ENCODE data around the gene UTS2.

UTS2 gene

GRCh38 chr1:7852804-7853683 lies at the start of gene UTS2:
UTS2 (minus strand) TSS chr1:7853065; CDS start chr1:7853003, 62 bp downstream.
- Mint-ChIP-seq H3K4me1 (no peaks in the 10 kb centered on the region), H3K4me3 (no peak within 1 kb of the TSS), H3K27me3 (peaks cover 11% of the 10 kb centered on the region), H3K9me3 (no peaks in the 10 kb centered on the region), H3K27ac (no peak within 1 kb of the TSS)
- DNase-seq (no peak), ATAC-seq (no peak)

DNA sequence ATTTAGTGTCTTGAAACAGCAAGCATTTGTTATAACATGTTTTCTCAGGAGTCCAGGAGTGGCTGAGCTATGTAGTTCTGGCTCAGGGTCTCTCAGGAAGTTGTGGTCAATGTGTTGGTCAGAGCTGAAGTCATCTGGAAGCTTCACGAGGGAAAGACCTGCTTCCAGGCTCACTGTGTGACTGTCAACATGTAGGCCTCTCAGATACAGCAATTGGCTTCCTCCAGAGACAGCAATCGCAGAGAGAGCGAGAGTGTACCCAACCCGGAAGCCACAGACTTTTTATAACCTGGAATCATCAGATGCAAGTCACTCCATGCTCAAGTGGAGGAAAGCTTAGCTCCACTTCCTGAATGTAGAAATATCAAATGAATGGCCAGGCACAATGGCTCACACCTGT lies 46.9 kb upstream of the UTS2 start:
- DNase-seq, result no peak
- Mint-ChIP-seq H3K27ac (peak overlapping the region; percentile 65 to 66), H3K4me1 (peaks cover 19% of the 10 kb centered on the region), H3K4me3 (no peak overlapping the region), H3K9me3 (no peaks in the 10 kb centered on the region), H3K27me3 (no peaks in the 10 kb centered on the region)
- ATAC-seq, result no peak

DNA sequence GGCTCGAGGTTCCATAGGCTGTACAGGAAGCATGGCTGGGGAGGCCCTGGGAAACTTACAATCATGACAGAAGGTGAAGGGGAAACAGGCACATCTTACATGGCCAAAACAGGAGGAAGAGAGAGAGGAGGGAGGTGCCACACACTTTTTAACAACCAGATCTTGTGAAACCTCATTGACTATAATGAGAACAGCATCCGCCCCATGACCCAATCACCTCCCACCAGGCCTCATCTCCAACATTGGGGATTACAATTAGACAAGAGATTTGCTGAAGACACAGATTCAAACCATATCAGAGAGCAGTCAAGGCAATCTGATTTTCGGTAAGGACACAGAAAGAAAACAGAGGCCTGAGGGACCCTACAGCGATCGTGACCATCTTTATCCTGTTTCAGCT lies 46.1 kb upstream of the UTS2 start:
- Mint-ChIP-seq H3K9me3 (no peaks in the 10 kb centered on the region), H3K27me3 (no peaks in the 10 kb centered on the region), H3K4me1 (peaks cover 19% of the 10 kb centered on the region), H3K4me3 (no peak overlapping the region), H3K27ac (no peak overlapping the region)
- DNase-seq (no peak), ATAC-seq (no peak)

DNA sequence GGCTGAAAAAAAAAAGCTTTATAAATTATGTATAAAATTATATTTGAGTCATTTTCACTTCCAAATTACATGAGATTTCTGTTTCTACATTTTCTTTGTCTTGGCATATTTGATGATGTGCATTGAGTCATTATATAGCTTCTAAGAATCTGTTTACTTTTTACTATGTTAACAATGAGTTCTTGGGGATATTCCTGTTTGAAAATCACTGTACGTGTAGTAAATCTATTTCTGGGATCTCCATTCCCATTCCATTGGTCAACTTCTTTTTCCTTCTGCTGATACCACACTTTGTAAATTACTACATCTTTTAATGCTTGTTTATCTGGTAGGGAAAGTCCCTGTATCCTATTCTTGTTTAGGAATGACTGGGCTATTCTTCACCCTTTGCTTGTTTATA lies 44.1 kb upstream of the UTS2 start:
- Mint-ChIP-seq H3K27me3 (no peaks in the 10 kb centered on the region), H3K27ac (no peak overlapping the region), H3K4me3 (no peak overlapping the region), H3K9me3 (no peaks in the 10 kb centered on the region), H3K4me1 (peaks cover 11% of the 10 kb centered on the region)
- DNase-seq (no peak), ATAC-seq (no peak)

GRCh38 chr1:7893529-7894180 lies 40.8 kb upstream of the UTS2 start:
- Mint-ChIP-seq H3K27ac (no peak overlapping the region), H3K4me3 (no peak overlapping the region), H3K4me1 (no peaks in the 10 kb centered on the region), H3K9me3 (no peaks in the 10 kb centered on the region), H3K27me3 (peaks cover 3% of the 10 kb centered on the region)
- ATAC-seq (no peak), DNase-seq (no peak)

- Mint-ChIP-seq H3K9me3 (no peaks in the 10 kb centered on the region), H3K27ac (no peak overlapping the region), H3K27me3 (peaks cover 17% of the 10 kb centered on the region), H3K4me1 (no peaks in the 10 kb centered on the region), H3K4me3 (no peak overlapping the region)
- DNase-seq, result no peak
- no peak for ATAC-seq
Measured at GRCh38 chr1:7891804-7892203, 38.9 kb upstream of the UTS2 start.

DNA sequence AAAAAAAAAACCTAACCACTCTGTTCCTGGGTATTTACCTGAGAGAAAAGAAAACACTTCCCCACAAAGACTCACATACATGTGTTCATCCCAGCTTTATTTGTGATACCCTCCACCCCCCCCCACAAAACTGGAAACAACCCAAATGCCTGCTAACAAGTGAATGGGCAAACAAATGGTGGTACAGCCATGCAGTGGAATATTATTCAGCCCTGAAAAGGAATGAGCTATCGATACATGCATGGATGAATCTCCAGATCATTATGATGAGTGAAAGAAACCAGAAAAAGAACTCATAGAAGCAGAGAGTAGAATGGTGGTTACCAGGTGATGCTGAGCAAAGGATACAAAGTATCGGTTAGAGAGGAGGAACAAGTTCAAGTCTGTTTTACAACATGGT lies 38.0 kb upstream of the UTS2 start:
- no peaks in the 10 kb centered on the region for H3K9me3 Mint-ChIP-seq
- no peak for DNase-seq
- H3K27me3 Mint-ChIP-seq, result peaks cover 23% of the 10 kb centered on the region
- no peak for ATAC-seq
- H3K4me1 Mint-ChIP-seq, result no peaks in the 10 kb centered on the region
- no peak overlapping the region for H3K4me3 Mint-ChIP-seq
- H3K27ac Mint-ChIP-seq, result no peak overlapping the region

- no peak for DNase-seq
- Mint-ChIP-seq H3K4me1 (no peaks in the 10 kb centered on the region), H3K27ac (no peak overlapping the region), H3K9me3 (peaks cover 7 to 10% of the 10 kb centered on the region in 2 donors), H3K27me3 (peaks cover 23% of the 10 kb centered on the region), H3K4me3 (no peak overlapping the region)
- ATAC-seq, result no peak
Measured at GRCh38 chr1:7888248-7889081, 35.6 kb upstream of the UTS2 start.

DNA sequence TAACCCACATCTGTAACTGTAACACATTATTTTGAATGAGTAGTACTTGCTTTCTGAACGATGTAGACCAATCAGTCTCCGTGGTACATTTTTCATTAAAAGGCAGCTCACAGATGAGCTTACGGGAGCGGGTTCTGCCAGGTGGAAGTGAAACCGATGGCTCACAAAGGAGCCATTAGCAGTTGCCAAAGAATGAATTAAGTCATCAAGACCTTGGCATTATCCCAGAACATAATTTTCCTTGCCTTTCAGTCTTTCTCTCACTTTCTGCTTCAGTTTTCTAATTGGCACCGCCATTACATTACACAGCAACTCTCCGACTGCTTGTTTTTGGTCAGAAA lies 33.5 kb upstream of the UTS2 start:
- peaks cover 7 to 10% of the 10 kb centered on the region in 2 donors for H3K9me3 Mint-ChIP-seq

GRCh38 chr1:7885513-7886404 lies 32.9 kb upstream of the UTS2 start:
- no peak overlapping the region for H3K4me3 Mint-ChIP-seq
- DNase-seq (peak in 1 of 2 donors; percentile 29), ATAC-seq (no peak)
- H3K27me3 Mint-ChIP-seq, result peaks cover 23% of the 10 kb centered on the region
- H3K9me3 Mint-ChIP-seq, result peaks cover 7 to 10% of the 10 kb centered on the region in 2 donors
- H3K4me1 Mint-ChIP-seq, result no peaks in the 10 kb centered on the region
- H3K27ac Mint-ChIP-seq, result no peak overlapping the region

More for the DNA sequence above, 33.5 kb upstream of the UTS2 start:
- no peak for ATAC-seq
- no peaks in the 10 kb centered on the region for H3K4me1 Mint-ChIP-seq
- no peak for DNase-seq
- H3K4me3 Mint-ChIP-seq, result no peak overlapping the region
- no peak overlapping the region for H3K27ac Mint-ChIP-seq
- H3K27me3 Mint-ChIP-seq, result peaks cover 23% of the 10 kb centered on the region

DNA sequence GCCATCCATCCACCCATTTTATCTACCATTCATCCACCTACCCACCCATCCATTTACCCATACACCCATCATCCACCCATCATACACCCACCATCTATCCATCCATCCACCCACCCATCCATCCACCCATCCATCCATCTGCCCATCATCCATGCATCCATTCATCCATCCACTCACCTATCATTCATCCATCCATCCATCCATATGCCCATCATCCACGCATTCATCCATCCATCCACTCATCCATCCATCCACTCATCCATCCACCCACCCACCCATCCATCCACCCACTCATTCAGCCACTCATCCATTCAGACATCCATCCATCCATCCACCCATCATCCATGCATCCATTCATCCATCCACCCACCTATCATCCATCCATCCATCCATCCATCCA lies 31.9 kb upstream of the UTS2 start:
- ATAC-seq, result no peak

GRCh38 chr1:7879228-7879627 lies 26.4 kb upstream of the UTS2 start:
- Mint-ChIP-seq H3K27ac (no peak overlapping the region), H3K27me3 (peaks cover 11% of the 10 kb centered on the region), H3K4me3 (no peak overlapping the region), H3K9me3 (peaks cover 12 to 18% of the 10 kb centered on the region in 2 donors), H3K4me1 (peaks cover 8% of the 10 kb centered on the region)
- ATAC-seq (no peak), DNase-seq (no peak)

More for the DNA sequence above, 31.9 kb upstream of the UTS2 start:
- peaks cover 7 to 10% of the 10 kb centered on the region in 2 donors for H3K9me3 Mint-ChIP-seq
- peaks cover 23% of the 10 kb centered on the region for H3K27me3 Mint-ChIP-seq
- no peak overlapping the region for H3K4me3 Mint-ChIP-seq
- no peak for DNase-seq
- no peak overlapping the region for H3K27ac Mint-ChIP-seq
- no peaks in the 10 kb centered on the region for H3K4me1 Mint-ChIP-seq

DNA sequence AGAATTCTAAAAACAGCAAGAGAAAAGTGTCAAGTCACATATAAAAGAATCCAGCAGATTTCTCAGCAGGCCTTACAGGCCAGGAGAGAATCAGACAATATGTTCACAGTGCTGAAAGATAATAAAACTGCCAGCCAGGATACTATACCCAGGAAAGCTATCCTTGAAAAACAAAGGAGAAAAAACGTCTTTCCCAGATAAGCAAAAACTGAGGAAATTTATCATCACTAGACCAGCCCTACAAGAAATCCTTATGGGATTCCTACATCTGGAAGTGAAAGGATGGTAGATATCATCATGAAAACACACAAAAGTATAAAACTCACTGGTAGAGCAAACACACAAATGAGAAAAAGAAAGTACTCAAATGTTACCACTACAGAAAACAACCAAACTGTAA lies 25.2 kb upstream of the UTS2 start:
- H3K27ac Mint-ChIP-seq, result no peak overlapping the region
- H3K4me3 Mint-ChIP-seq, result no peak overlapping the region

DNA sequence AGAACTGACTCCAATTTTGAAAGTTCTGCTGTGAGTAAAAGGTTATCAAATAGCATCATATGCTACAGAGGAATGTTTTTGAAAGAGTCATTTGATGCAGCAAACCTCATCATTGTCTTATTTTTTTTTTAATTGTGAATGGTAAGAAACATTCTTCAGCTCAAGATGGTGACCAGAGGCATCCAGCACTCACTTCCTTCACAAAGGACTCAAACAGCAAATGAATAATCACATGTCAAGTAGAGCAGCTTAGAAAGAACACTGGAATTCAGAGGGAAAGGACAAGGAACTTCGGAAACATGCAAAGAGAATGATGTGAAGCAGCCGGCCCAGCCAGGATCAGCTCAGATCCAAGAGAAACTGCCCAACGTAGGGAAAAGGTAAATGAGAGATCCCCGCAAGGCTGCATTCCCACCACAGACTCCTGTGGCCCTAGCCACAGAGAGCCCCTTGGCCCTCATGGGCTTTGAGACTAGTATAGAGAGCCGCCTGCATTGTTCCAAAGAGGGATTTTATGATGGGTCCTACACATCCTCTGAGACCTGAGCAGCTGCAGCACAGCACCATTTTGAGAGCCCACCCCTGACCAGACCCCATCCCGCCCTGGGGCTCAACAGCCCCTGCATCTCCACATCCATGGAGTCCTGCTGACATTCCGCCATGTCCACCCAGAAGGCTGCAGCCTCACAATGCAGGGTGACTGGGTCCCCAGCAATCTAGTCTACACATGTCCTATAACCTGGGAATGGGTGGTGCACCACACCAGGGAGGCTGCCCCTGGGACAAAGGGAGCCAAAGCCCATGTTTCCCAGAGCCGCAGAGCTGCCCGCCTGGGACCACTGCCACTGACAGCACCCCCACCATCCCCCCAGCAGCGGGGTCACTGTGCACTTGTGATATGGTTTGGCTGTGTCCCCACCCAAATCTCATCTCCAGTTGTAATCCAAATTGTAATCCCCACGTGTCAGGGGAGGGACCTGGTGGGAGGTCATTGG lies 21.2 kb upstream of the UTS2 start:
- Mint-ChIP-seq H3K9me3 (peaks cover 12 to 18% of the 10 kb centered on the region in 2 donors), H3K27me3 (peaks cover 19% of the 10 kb centered on the region), H3K4me1 (peaks cover 8% of the 10 kb centered on the region), H3K4me3 (no peak overlapping the region), H3K27ac (peak overlapping the region in 1 of 2 donors; percentile 14)
- ATAC-seq, result no peak
- no peak for DNase-seq

More for the DNA sequence above, 25.2 kb upstream of the UTS2 start:
- H3K9me3 Mint-ChIP-seq, result peaks cover 12 to 18% of the 10 kb centered on the region in 2 donors
- DNase-seq (no peak), ATAC-seq (no peak)
- H3K4me1 Mint-ChIP-seq, result peaks cover 8% of the 10 kb centered on the region
- H3K27me3 Mint-ChIP-seq, result peaks cover 19% of the 10 kb centered on the region
